GM12892 (cell line): ENCODE data around the gene DTNB.

ENCODE experiments used
- POLR2A ChIP-seq: IDR thresholded peaks from 2 replicates; pipeline ENCODE4 v1.6.1; 2011; ENCODE audit warnings: low read depth, low read length, control low read depth
- POLR2AphosphoS5 ChIP-seq: IDR thresholded peaks from 2 replicates; pipeline ENCODE4 v1.6.1; 2011; ENCODE audit warnings: low read depth, low read length, control low read depth

GRCh38 chr2:25639131-25639530, 34.2 kb downstream of the DTNB start:
- TF ChIP-seq POLR2A (no peak), POLR2AphosphoS5 (no peak)
